Kidney (tissue), 14 donors: ENCODE measurements around the gene SLC22A31. TPM values are rescaled to one million over a fixed set of nuclear protein-coding genes. Genes with fewer than 3 reads are reported as not detected.
A peak's percentile ranks its signal among the peaks of the same experiment; 100 is the strongest.

Experiments
- DNase-seq, 5 donors: peaks; one replicate each; pipeline ENCODE4 v3.0.0-alpha.2; 2013 to 2020
- FAIRE-seq: peaks from 2 replicates; lab custom pipeline; 2012; peaks lifted over from hg19 to GRCh38; lab: Jason Lieb, UNC
- H3K27ac ChIP-seq, 2 donors: one replicate each; pipeline ENCODE4 v1.7.0; 2013; ENCODE audit warnings: low read depth in 2 of 2, low read length in 2 of 2, inconsistent platforms in 1 of 2
- H3K27me3 ChIP-seq: one replicate; pipeline ENCODE4 v1.7.1; 2013; ENCODE audit warnings: low read length, inconsistent platforms; ENCODE audit not compliant: control insufficient read depth, insufficient read depth
- H3K36me3 ChIP-seq, 3 donors: one replicate each; pipeline versions ENCODE4 v1.7.0 to v1.7.1; 2013; ENCODE audit warnings: low read length in 3 of 3, control low read depth in 1 of 3, inconsistent platforms in 1 of 3; ENCODE audit not compliant: insufficient read depth in 3 of 3, control insufficient read depth in 2 of 3
- H3K4me1 ChIP-seq, 3 donors: one replicate each; pipeline versions ENCODE4 v1.7.0 to v1.7.1; 2013; ENCODE audit warnings: low read length in 3 of 3, inconsistent platforms in 1 of 3, low read depth in 1 of 3; ENCODE audit not compliant: control insufficient read depth in 2 of 3, insufficient read depth in 2 of 3
- H3K4me3 ChIP-seq, 3 donors: one replicate each; pipeline versions ENCODE4 v1.7.0 to v1.8.1; 2013; ENCODE audit warnings: low read length in 3 of 3, control low read depth in 1 of 3, inconsistent platforms in 1 of 3
- H3K9ac ChIP-seq, 3 donors: one replicate each; pipeline versions ENCODE4 v1.7.0 to v1.7.1; 2013; ENCODE audit warnings: low read length in 3 of 3, control low read depth in 1 of 3, inconsistent platforms in 1 of 3
- H3K9me3 ChIP-seq, 3 donors: one replicate each; pipeline versions ENCODE4 v1.7.0 to v1.7.1; 2013; ENCODE audit warnings: low read length in 3 of 3, control low read depth in 1 of 3, inconsistent platforms in 1 of 3; ENCODE audit not compliant: control insufficient read depth in 2 of 3, insufficient read depth in 1 of 3
- CTCF ChIP-seq: IDR thresholded peaks from 3 replicates; pipeline ENCODE4 v1.5.1; 2012; ENCODE audit warnings: mild to moderate bottlenecking, moderate library complexity, borderline replicate concordance; ENCODE audit not compliant: insufficient read depth; ENCODE audit errors: extremely low read depth
- intact Hi-C: fragments of 100-400 bp; cut with DNase I; formaldehyde crosslinking; loops from one replicate; pipeline ENCODE4 v1.11.1; 2022
- polyA plus RNA-seq: library from polyadenylated mRNA; stranded (reverse); fragments of 350-450 nt; fragmentation: Illumina TruSeq; extraction: RNeasy Lipid Tissue Mini Kit (QIAGEN cat#74804); gene quantifications from one replicate; pipeline ENCODE4 v1.2.3, GENCODE V29; 2014; ENCODE audit warnings: low read depth, low replicate concordance; ENCODE audit not compliant: insufficient read depth
- total RNA-seq: library from RNA; stranded (reverse); fragmentation: NEBNext Ultra II Directional; extraction: Animal tissue kit (Norgen Biotek cat#: 25700); gene quantifications from one replicate; pipeline ENCODE4 v1.2.1, GENCODE V29; 2021
- donor health status: control.
- donor health status: control.
- donor health status: control.
- donor health status: control.
- donor health status: control.
- donor health status: DM: yes; HTN: yes; CAD: no.
- donor health status: Normal renal cell carcinoma (clear cell type).

The SLC22A31 gene
- total and polyA plus RNA-seq, 2 donors from 2014 or later: 0.47 to 1.8 TPM

GRCh38 chr16:89147085-89147817 is 53.1 kb downstream of the SLC22A31 start:
- Histone ChIP-seq H3K4me3 (no peak overlapping the region), H3K27ac (no peak overlapping the region), H3K4me1 (no peaks in the 10 kb centered on the region), H3K27me3 (no peaks in the 10 kb centered on the region), H3K9me3 (peaks cover 0 to 10% (median 0%) of the 10 kb centered on the region in 3 donors), H3K36me3 (peaks cover 0 to 21% (median 7%) of the 10 kb centered on the region in 3 donors), H3K9ac (no peak overlapping the region)
- no peak for TF ChIP-seq CTCF
- intact Hi-C loops: no loop called here
- FAIRE-seq (no peak), DNase-seq (peak in 1 of 5 donors; percentile 65)

GRCh38 chr16:89146211-89147005 is 53.9 kb downstream of the SLC22A31 start:
- peaks cover 0 to 10% (median 0%) of the 10 kb centered on the region in 3 donors for H3K9me3 ChIP-seq
- H3K36me3 ChIP-seq: peaks cover 0 to 21% (median 7%) of the 10 kb centered on the region in 3 donors
- intact Hi-C loops: no loop called here
- DNase-seq (peak in 2 of 5 donors; percentile 30 to 61), FAIRE-seq (no peak)
- no peaks in the 10 kb centered on the region for H3K27me3 ChIP-seq
- no peak overlapping the region for H3K27ac ChIP-seq
- no peak overlapping the region for H3K9ac ChIP-seq
- no peaks in the 10 kb centered on the region for H3K4me1 ChIP-seq
- H3K4me3 ChIP-seq: no peak overlapping the region
- no peak for TF ChIP-seq CTCF

Other genes with a start within 250 kb of the SLC22A31 start
- 8.0 TPM for gene CBFA2T3, start 223.3 kb downstream of the SLC22A31 start, total RNA-seq
- 0.75 TPM for gene CBFA2T3, start 223.3 kb downstream of the SLC22A31 start, polyA plus RNA-seq
- 33.2 TPM for gene ACSF3, start 106.7 kb downstream of the SLC22A31 start, total RNA-seq
- 39.0 TPM for gene ACSF3, start 106.7 kb downstream of the SLC22A31 start, polyA plus RNA-seq
- 0.31 TPM for gene CDH15, start 28.8 kb downstream of the SLC22A31 start, total RNA-seq
- 0.22 TPM for gene CDH15, start 28.8 kb downstream of the SLC22A31 start, polyA plus RNA-seq
- gene ZNF778, start 17.2 kb upstream of the SLC22A31 start, total RNA-seq: 12.7 TPM
- gene ZNF778, start 17.2 kb upstream of the SLC22A31 start, polyA plus RNA-seq: 2.2 TPM